ENCODE measurements around the gene PHKG2. TPM values are rescaled to one million over a fixed set of nuclear protein-coding genes. Genes with fewer than 3 reads are reported as not detected.

Gene PHKG2
- total RNA-seq, 2 experiments from 2014 or later, result 27.8 to 30.3 TPM

- Mint-ChIP-seq H3K4me1 (ENCODE audit: low read depth) (peaks cover 21% of the 10 kb centered on the region), H3K36me3 (ENCODE audit: low read depth) (peaks cover 16% of the 10 kb centered on the region), H3K9me3 (no peaks in the 10 kb centered on the region), H3K4me3 (no peak overlapping the region), H3K27ac (no peak overlapping the region), H3K27me3 (no peaks in the 10 kb centered on the region)
- ChIA-PET POLR2A (interaction anchor here (0.9 to 1.6 kb wide), 4 partner anchors 9 to 32 kb away, joined by 3 to 6 read pairs (median 5); no protein-coding TSS in a partner anchor), CTCF (interaction anchor here (1.0 to 2.8 kb wide), 2 partner anchors 55 to 66 kb away, joined by 3 to 10 read pairs; no protein-coding TSS in a partner anchor)
- DNase-seq, result no peak
- TF ChIP-seq CTCF (IDR thresholded peaks at IDR 0.05), result no peak
- ATAC-seq, result no peak
- intact Hi-C loops (cut with micrococcal nuclease), result no loop called here
Observed at GRCh38 chr16:30758988-30759491, 10.8 kb downstream of the PHKG2 start.

- ATAC-seq, result no peak
- no peak for DNase-seq
- POLR2A ChIA-PET, result interaction anchor here (0.9 to 1.6 kb wide), 8 partner anchors 8 to 61 kb away, joined by 3 to 7 read pairs (median 6); partner anchors contain the start of gene SRCAP
Observed at GRCh38 chr16:30760001-30760559, 11.9 kb downstream of the PHKG2 start.

GRCh38 chr16:30760577-30761426 lies 12.6 kb downstream of the PHKG2 start:
- CTCF ChIA-PET, result interaction anchor here (1.3 to 2.8 kb wide), 2 partner anchors 54 to 180 kb away, joined by 4 to 10 read pairs; no protein-coding TSS in a partner anchor
- H3K27ac Mint-ChIP-seq, result peak overlapping the region; percentile 82

More at GRCh38 chr16:30760001-30760559, 11.9 kb downstream of the PHKG2 start:
- no peak overlapping the region for H3K4me3 Mint-ChIP-seq
- no peaks in the 10 kb centered on the region for H3K27me3 Mint-ChIP-seq
- H3K9me3 Mint-ChIP-seq, result no peaks in the 10 kb centered on the region
- H3K27ac Mint-ChIP-seq, result no peak overlapping the region
- H3K36me3 Mint-ChIP-seq (ENCODE audit: low read depth), result peaks cover 18% of the 10 kb centered on the region
- peaks cover 21% of the 10 kb centered on the region for H3K4me1 Mint-ChIP-seq (ENCODE audit: low read depth)
- CTCF ChIA-PET, result interaction anchor here (1.0 to 2.8 kb wide), 3 partner anchors 54 to 181 kb away, joined by 3 to 10 read pairs (median 4); no protein-coding TSS in a partner anchor
- no peak for TF ChIP-seq CTCF (IDR thresholded peaks at IDR 0.05)
- intact Hi-C loops (cut with micrococcal nuclease), result loop anchor here (10.0 kb wide), 1 partner anchor 45 kb away; no protein-coding TSS in a partner anchor

GRCh38 chr16:30761427-30761927 lies 13.3 kb downstream of the PHKG2 start:
- intact Hi-C loops (cut with micrococcal nuclease), result loop anchor here (10.0 kb wide), 1 partner anchor 47 kb away; no protein-coding TSS in a partner anchor
- no peak for TF ChIP-seq CTCF (IDR thresholded peaks at IDR 0.05)
- POLR2A ChIA-PET, result interaction anchor here (0.7 kb wide), 1 partner anchor 14 kb away, joined by 3 read pairs; no protein-coding TSS in a partner anchor
- Mint-ChIP-seq H3K4me3 (peak overlapping the region; percentile 93), H3K27ac (peak overlapping the region; percentile 82), H3K4me1 (ENCODE audit: low read depth) (peaks cover 21% of the 10 kb centered on the region), H3K27me3 (no peaks in the 10 kb centered on the region), H3K36me3 (ENCODE audit: low read depth) (peaks cover 28% of the 10 kb centered on the region), H3K9me3 (no peaks in the 10 kb centered on the region)
- peak; percentile 77 for DNase-seq
- CTCF ChIA-PET, result interaction anchor here (2.8 kb wide), 1 partner anchor 53 kb away, joined by 10 read pairs; no protein-coding TSS in a partner anchor
- peak; percentile 57 for ATAC-seq

More at GRCh38 chr16:30760577-30761426, 12.6 kb downstream of the PHKG2 start:
- no peak for DNase-seq
- no peak for ATAC-seq
- POLR2A ChIA-PET, result interaction anchor here (1.0 to 1.6 kb wide), 7 partner anchors 9 to 62 kb away, joined by 3 to 7 read pairs (median 6); partner anchors contain the start of gene SRCAP
- no peaks in the 10 kb centered on the region for H3K9me3 Mint-ChIP-seq
- H3K36me3 Mint-ChIP-seq (ENCODE audit: low read depth), result peaks cover 24% of the 10 kb centered on the region
- TF ChIP-seq CTCF (IDR thresholded peaks at IDR 0.05), result no peak
- peaks cover 21% of the 10 kb centered on the region for H3K4me1 Mint-ChIP-seq (ENCODE audit: low read depth)
- peak overlapping the region; percentile 93 for H3K4me3 Mint-ChIP-seq
- H3K27me3 Mint-ChIP-seq, result no peaks in the 10 kb centered on the region
- intact Hi-C loops (cut with micrococcal nuclease), result loop anchor here (10.0 kb wide), 1 partner anchor 46 kb away; no protein-coding TSS in a partner anchor
